ENCODE data around the gene RPS5. TPM values are rescaled to one million over a fixed set of nuclear protein-coding genes. Genes with fewer than 3 reads are reported as not detected.
"Not testable (repeated sequence)": the region's sequence is repeated elsewhere in the genome, so short reads cannot be mapped to it uniquely, and the experiment has no call there.

RPS5 gene
- total RNA-seq, 1 experiment from 2014 or later, result 1,436 TPM

DNA sequence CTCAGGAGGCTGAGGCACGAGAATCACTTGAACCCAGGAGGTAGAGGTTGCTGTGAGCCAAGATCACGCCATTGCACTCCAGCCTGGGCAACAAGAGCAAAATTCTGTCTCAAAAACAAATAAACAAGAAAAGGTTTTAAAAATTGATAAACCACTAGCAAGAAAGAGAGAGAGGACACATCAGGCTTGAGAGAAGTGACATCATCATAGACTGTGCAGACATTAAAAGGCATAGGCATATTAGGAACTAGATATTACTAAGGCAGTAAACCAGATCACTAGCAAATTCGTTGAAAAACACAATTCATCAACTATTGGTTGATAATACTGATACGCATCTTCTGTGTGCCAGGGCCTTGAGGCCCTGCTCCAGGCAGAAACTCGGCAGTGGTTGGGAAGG is 41.5 kb upstream of the RPS5 start:
- no peaks in the 10 kb centered on the region for H3K9me3 Mint-ChIP-seq (ENCODE audit: unreplicated experiment)
- H3K27ac Mint-ChIP-seq (ENCODE audit: unreplicated experiment), result no peak overlapping the region
- TF ChIP-seq, protein P1, sequence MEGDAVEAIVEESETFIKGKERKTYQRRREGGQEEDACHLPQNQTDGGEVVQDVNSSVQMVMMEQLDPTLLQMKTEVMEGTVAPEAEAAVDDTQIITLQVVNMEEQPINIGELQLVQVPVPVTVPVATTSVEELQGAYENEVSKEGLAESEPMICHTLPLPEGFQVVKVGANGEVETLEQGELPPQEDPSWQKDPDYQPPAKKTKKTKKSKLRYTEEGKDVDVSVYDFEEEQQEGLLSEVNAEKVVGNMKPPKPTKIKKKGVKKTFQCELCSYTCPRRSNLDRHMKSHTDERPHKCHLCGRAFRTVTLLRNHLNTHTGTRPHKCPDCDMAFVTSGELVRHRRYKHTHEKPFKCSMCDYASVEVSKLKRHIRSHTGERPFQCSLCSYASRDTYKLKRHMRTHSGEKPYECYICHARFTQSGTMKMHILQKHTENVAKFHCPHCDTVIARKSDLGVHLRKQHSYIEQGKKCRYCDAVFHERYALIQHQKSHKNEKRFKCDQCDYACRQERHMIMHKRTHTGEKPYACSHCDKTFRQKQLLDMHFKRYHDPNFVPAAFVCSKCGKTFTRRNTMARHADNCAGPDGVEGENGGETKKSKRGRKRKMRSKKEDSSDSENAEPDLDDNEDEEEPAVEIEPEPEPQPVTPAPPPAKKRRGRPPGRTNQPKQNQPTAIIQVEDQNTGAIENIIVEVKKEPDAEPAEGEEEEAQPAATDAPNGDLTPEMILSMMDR (IDR thresholded peaks at IDR 0.05; ENCODE audit: insufficient read depth in 1 of 2, low read depth in 1 of 2, low read length in 1 of 2, severe bottlenecking in 1 of 2, unreplicated experiment in 1 of 2), result no peak
- no peaks in the 10 kb centered on the region for H3K36me3 Mint-ChIP-seq (ENCODE audit: insufficient read depth, unreplicated experiment)
- H3K4me1 Mint-ChIP-seq (ENCODE audit: low read depth, unreplicated experiment), result no peaks in the 10 kb centered on the region
- POLR2A ChIA-PET, result no interaction called here
- no TSS peak for BruUV-seq (replicated peaks)
- no peak for DNase-seq
- intact Hi-C loops (cut with micrococcal nuclease; ENCODE audit: unreplicated experiment), result no loop called here
- CTCF ChIA-PET, result no interaction called here
- no peaks in the 10 kb centered on the region for H3K4me1 ChIP-seq
- no peak overlapping the region for H3K4me3 ChIP-seq (ENCODE audit: low read depth, low read length)
- H3K4me3 Mint-ChIP-seq (ENCODE audit: unreplicated experiment), result peak overlapping the region; percentile 73
- H3K27me3 Mint-ChIP-seq (ENCODE audit: insufficient read depth, unreplicated experiment), result peaks cover 4% of the 10 kb centered on the region
- H3K27me3 ChIP-seq (replicated peaks; ENCODE audit: control insufficient read depth, insufficient read depth, low read length), result no peaks in the 10 kb centered on the region
- H3K9me3 ChIP-seq, result no peaks in the 10 kb centered on the region
- no peaks in the 10 kb centered on the region for H3K36me3 ChIP-seq (ENCODE audit: control insufficient read depth, insufficient read depth, low read length)

DNA sequence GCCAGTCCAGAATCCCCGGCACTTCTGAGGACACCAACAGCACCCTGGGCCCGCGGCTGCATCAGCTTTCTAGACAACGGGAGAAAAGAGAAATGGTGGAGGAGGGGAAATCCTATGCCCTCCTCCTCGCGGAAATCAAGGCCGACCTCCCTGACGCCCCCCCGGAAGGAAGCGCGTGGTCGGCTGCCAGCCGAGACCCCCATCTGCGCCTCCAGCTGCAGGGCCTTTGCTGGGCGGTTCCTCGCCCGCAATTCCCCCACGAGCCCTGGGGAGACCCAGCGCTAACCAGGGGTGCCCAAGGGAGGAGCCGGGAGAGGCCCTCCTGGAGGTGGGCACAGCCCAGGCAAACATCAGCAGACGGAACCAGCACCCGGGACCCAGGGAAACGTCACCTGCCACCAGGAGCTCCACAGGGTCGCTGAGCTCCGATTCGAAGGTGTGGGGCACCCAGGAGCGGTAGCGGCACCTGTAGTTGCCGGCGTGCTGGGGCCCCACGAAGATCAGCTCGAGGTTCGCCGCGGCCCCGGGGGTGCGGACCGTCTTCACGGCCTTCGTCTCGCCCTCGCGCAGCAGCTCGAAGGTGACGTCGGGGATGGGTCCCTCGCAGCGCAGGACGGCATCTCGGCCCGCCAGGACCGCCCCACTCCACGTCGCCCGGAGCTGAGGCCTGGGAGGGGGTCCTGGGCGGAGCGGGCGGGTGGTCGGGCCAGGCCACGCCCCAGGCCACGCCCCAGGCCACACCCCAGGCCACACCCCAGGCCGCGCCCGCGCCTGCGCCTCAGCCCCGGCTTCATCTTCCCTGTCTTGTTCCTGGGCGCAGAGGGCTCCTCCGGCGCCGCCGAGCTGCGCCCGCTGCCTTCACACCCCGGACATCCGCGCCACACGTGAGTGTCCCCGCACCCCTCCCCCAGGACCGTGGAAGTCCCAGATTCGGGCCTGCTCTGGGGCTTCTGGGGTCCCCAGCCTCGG is 39.8 kb upstream of the RPS5 start:
- intact Hi-C loops (cut with micrococcal nuclease; ENCODE audit: unreplicated experiment), result no loop called here
- BruUV-seq (replicated peaks), result no TSS peak

DNA sequence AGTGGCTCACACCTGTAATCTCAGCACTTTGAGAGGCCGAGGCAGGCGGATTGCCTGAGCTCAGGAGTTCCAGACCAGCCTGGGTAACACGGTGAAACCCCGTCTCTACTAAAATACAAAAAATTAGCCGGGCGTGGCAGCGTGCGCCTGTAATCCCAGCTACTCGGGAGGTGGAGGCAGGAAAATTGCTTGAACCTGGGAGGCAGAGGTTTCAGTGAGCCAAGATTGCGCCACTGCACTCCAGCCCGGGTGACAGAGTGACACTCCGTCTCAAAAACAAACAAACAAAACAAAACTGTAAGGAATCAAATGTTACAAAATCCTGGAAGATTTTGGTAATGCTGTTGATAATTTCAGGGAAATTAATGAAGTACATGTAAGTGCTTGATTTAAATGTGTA is 39.0 kb upstream of the RPS5 start:
- H3K4me1 ChIP-seq; H3K36me3 Mint-ChIP-seq (ENCODE audit: insufficient read depth, unreplicated experiment); H3K27me3 Mint-ChIP-seq (ENCODE audit: insufficient read depth, unreplicated experiment); H3K36me3 ChIP-seq (ENCODE audit: control insufficient read depth, insufficient read depth, low read length); DNase-seq; POLR2A ChIA-PET; CTCF ChIA-PET; intact Hi-C loops (cut with micrococcal nuclease; ENCODE audit: unreplicated experiment); H3K27me3 ChIP-seq (replicated peaks; ENCODE audit: control insufficient read depth, insufficient read depth, low read length); H3K9me3 Mint-ChIP-seq (ENCODE audit: unreplicated experiment); H3K9me3 ChIP-seq; BruUV-seq (replicated peaks); H3K27ac Mint-ChIP-seq (ENCODE audit: unreplicated experiment); H3K4me1 Mint-ChIP-seq (ENCODE audit: low read depth, unreplicated experiment): not testable (repeated sequence)
- peak overlapping the region; percentile 49 for H3K4me3 ChIP-seq (ENCODE audit: low read depth, low read length)
- peak overlapping the region; percentile 73 for H3K4me3 Mint-ChIP-seq (ENCODE audit: unreplicated experiment)

More for the DNA sequence above, 39.8 kb upstream of the RPS5 start:
- no peaks in the 10 kb centered on the region for H3K4me1 ChIP-seq
- H3K9me3 ChIP-seq, result no peaks in the 10 kb centered on the region
- Mint-ChIP-seq H3K27me3 (ENCODE audit: insufficient read depth, unreplicated experiment) (peaks cover 4% of the 10 kb centered on the region), H3K4me3 (ENCODE audit: unreplicated experiment) (peak overlapping the region; percentile 73), H3K27ac (ENCODE audit: unreplicated experiment) (no peak overlapping the region), H3K4me1 (ENCODE audit: low read depth, unreplicated experiment) (no peaks in the 10 kb centered on the region), H3K9me3 (ENCODE audit: unreplicated experiment) (no peaks in the 10 kb centered on the region), H3K36me3 (ENCODE audit: insufficient read depth, unreplicated experiment) (no peaks in the 10 kb centered on the region)
- TF ChIP-seq, protein P1 (IDR thresholded peaks at IDR 0.05; ENCODE audit: insufficient read depth in 1 of 2, low read depth in 1 of 2, low read length in 1 of 2, severe bottlenecking in 1 of 2, unreplicated experiment in 1 of 2), result no peak
- H3K27me3 ChIP-seq (replicated peaks; ENCODE audit: control insufficient read depth, insufficient read depth, low read length), result no peaks in the 10 kb centered on the region
- POLR2A ChIA-PET, result interaction anchor here (0.7 kb wide), 1 partner anchor 197 kb away, joined by 9 read pairs; no protein-coding TSS in a partner anchor
- H3K4me3 ChIP-seq (ENCODE audit: low read depth, low read length), result peak overlapping the region; percentile 49
- CTCF ChIA-PET, result interaction anchor here (0.6 kb wide), 1 partner anchor 20 kb away, joined by 3 read pairs; the partner anchor contains the start of gene ZSCAN22
- DNase-seq, result peak in 1 of 2 experiments; percentile 58
- H3K36me3 ChIP-seq (ENCODE audit: control insufficient read depth, insufficient read depth, low read length), result no peaks in the 10 kb centered on the region

All from Caco-2 (cell line).